Measurements from ENCODE around the gene ASB3. TPM values are rescaled to one million over a fixed set of nuclear protein-coding genes. Genes with fewer than 3 reads are reported as not detected.

Gene ASB3
- total RNA-seq, 1 experiment from 2014 or later, result 12.9 TPM

GRCh38 chr2:53697686-53698085 is 89.1 kb downstream of the ASB3 start:
- Histone ChIP-seq H3K27ac (ENCODE audit: low read length) (no peak overlapping the region), H3K27me3 (ENCODE audit: control insufficient read depth, insufficient read depth, low read length) (no peaks in the 10 kb centered on the region), H3K36me3 (ENCODE audit: control insufficient read depth, insufficient read depth, low read length) (no peaks in the 10 kb centered on the region), H3K9me3 (ENCODE audit: control insufficient read depth, insufficient read depth, low read depth, low read length) (no peaks in the 10 kb centered on the region), H3K4me1 (ENCODE audit: control insufficient read depth, insufficient read depth, low read length) (no peaks in the 10 kb centered on the region), H3K4me3 (ENCODE audit: low read depth in 2 of 2, low read length in 2 of 2) (no peak overlapping the region)
- BruUV-seq (replicated peaks), result no TSS peak
- DNase-seq (ENCODE audit: low read depth, low spot score) (no peak), ATAC-seq (no peak)
- TF ChIP-seq SIN3A (IDR thresholded peaks at IDR 0.05; ENCODE audit: borderline replicate concordance, insufficient read depth, low read depth, low read length), result no peak
- TF ChIP-seq, protein P1, sequence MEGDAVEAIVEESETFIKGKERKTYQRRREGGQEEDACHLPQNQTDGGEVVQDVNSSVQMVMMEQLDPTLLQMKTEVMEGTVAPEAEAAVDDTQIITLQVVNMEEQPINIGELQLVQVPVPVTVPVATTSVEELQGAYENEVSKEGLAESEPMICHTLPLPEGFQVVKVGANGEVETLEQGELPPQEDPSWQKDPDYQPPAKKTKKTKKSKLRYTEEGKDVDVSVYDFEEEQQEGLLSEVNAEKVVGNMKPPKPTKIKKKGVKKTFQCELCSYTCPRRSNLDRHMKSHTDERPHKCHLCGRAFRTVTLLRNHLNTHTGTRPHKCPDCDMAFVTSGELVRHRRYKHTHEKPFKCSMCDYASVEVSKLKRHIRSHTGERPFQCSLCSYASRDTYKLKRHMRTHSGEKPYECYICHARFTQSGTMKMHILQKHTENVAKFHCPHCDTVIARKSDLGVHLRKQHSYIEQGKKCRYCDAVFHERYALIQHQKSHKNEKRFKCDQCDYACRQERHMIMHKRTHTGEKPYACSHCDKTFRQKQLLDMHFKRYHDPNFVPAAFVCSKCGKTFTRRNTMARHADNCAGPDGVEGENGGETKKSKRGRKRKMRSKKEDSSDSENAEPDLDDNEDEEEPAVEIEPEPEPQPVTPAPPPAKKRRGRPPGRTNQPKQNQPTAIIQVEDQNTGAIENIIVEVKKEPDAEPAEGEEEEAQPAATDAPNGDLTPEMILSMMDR (IDR thresholded peaks at IDR 0.05), result no peak
- no peak for TF ChIP-seq TCF7L2 (IDR thresholded peaks at IDR 0.05; ENCODE audit: low read depth, low read length)
- TF ChIP-seq, protein P2, sequence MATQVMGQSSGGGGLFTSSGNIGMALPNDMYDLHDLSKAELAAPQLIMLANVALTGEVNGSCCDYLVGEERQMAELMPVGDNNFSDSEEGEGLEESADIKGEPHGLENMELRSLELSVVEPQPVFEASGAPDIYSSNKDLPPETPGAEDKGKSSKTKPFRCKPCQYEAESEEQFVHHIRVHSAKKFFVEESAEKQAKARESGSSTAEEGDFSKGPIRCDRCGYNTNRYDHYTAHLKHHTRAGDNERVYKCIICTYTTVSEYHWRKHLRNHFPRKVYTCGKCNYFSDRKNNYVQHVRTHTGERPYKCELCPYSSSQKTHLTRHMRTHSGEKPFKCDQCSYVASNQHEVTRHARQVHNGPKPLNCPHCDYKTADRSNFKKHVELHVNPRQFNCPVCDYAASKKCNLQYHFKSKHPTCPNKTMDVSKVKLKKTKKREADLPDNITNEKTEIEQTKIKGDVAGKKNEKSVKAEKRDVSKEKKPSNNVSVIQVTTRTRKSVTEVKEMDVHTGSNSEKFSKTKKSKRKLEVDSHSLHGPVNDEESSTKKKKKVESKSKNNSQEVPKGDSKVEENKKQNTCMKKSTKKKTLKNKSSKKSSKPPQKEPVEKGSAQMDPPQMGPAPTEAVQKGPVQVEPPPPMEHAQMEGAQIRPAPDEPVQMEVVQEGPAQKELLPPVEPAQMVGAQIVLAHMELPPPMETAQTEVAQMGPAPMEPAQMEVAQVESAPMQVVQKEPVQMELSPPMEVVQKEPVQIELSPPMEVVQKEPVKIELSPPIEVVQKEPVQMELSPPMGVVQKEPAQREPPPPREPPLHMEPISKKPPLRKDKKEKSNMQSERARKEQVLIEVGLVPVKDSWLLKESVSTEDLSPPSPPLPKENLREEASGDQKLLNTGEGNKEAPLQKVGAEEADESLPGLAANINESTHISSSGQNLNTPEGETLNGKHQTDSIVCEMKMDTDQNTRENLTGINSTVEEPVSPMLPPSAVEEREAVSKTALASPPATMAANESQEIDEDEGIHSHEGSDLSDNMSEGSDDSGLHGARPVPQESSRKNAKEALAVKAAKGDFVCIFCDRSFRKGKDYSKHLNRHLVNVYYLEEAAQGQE (IDR thresholded peaks at IDR 0.05; ENCODE audit: insufficient read depth in 1 of 2, low read depth in 2 of 2, low read length in 1 of 2), result no peak
- no peak for TF ChIP-seq POLR2AphosphoS5 (IDR thresholded peaks at IDR 0.05; ENCODE audit: low read depth, low read length)
- in situ Hi-C loops (cut with HindIII; ENCODE audit: low pct_unique_long_range_greater_than_20kb, low sequenced_read_pairs), result no loop called here
- CTCF ChIA-PET, result no interaction called here
- POLR2A ChIA-PET, result no interaction called here
- intact Hi-C loops (cut with micrococcal nuclease; ENCODE audit: unreplicated experiment), result no loop called here

- DNase-seq (ENCODE audit: low read depth, low spot score), result no peak
- no TSS peak for BruUV-seq (replicated peaks)
- CTCF ChIA-PET, result no interaction called here
These were observed 89.7 kb downstream of the ASB3 start for GRCh38 chr2:53697092-53697491.

More at GRCh38 chr2:53697092-53697491, 89.7 kb downstream of the ASB3 start:
- Histone ChIP-seq H3K27ac (ENCODE audit: low read length) (no peak overlapping the region), H3K27me3 (ENCODE audit: control insufficient read depth, insufficient read depth, low read length) (no peaks in the 10 kb centered on the region), H3K4me1 (ENCODE audit: control insufficient read depth, insufficient read depth, low read length) (no peaks in the 10 kb centered on the region), H3K4me3 (ENCODE audit: low read depth in 2 of 2, low read length in 2 of 2) (no peak overlapping the region), H3K9me3 (ENCODE audit: control insufficient read depth, insufficient read depth, low read depth, low read length) (no peaks in the 10 kb centered on the region), H3K36me3 (ENCODE audit: control insufficient read depth, insufficient read depth, low read length) (no peaks in the 10 kb centered on the region)
- TF ChIP-seq, protein P1 (IDR thresholded peaks at IDR 0.05), result no peak
- no peak for TF ChIP-seq SIN3A (IDR thresholded peaks at IDR 0.05; ENCODE audit: borderline replicate concordance, insufficient read depth, low read depth, low read length)
- no peak for TF ChIP-seq POLR2AphosphoS5 (IDR thresholded peaks at IDR 0.05; ENCODE audit: low read depth, low read length)
- TF ChIP-seq, protein P2 (IDR thresholded peaks at IDR 0.05; ENCODE audit: insufficient read depth in 1 of 2, low read depth in 2 of 2, low read length in 1 of 2), result no peak
- intact Hi-C loops (cut with micrococcal nuclease; ENCODE audit: unreplicated experiment), result no loop called here
- in situ Hi-C loops (cut with HindIII; ENCODE audit: low pct_unique_long_range_greater_than_20kb, low sequenced_read_pairs), result no loop called here
- POLR2A ChIA-PET, result no interaction called here
- ATAC-seq, result no peak

Data from Panc1 (cell line).